Measurements from ENCODE around the gene ALLC.
"Not testable (repeated sequence)": the region's sequence is repeated elsewhere in the genome, so short reads cannot be mapped to it uniquely, and the experiment has no call there.

The ALLC gene

DNA sequence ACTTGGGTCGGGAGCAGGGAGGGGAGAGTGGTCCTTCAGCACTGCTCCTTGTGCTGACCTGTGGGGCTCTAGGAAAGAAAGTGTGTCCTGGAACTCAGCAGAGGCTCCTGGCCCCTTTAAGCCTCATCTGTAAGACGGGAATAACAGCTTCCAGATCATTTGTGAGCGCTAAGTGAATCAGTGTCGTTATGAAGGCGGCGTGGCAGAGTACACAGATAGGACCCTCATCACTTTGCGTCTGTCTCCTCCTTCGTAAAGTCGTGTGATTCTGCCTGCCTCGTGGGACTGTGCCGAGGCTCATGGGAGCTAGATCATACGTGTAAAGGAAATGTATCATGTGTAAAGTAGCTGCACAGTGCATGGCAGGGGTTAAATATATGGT lies 44.5 kb upstream of the ALLC start:
- TF ChIP-seq, protein P1, sequence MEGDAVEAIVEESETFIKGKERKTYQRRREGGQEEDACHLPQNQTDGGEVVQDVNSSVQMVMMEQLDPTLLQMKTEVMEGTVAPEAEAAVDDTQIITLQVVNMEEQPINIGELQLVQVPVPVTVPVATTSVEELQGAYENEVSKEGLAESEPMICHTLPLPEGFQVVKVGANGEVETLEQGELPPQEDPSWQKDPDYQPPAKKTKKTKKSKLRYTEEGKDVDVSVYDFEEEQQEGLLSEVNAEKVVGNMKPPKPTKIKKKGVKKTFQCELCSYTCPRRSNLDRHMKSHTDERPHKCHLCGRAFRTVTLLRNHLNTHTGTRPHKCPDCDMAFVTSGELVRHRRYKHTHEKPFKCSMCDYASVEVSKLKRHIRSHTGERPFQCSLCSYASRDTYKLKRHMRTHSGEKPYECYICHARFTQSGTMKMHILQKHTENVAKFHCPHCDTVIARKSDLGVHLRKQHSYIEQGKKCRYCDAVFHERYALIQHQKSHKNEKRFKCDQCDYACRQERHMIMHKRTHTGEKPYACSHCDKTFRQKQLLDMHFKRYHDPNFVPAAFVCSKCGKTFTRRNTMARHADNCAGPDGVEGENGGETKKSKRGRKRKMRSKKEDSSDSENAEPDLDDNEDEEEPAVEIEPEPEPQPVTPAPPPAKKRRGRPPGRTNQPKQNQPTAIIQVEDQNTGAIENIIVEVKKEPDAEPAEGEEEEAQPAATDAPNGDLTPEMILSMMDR (IDR thresholded peaks at IDR 0.05; ENCODE audit: low read depth, low read length), result no peak
- H3K4me3 ChIP-seq (ENCODE audit: low read depth, low read length), result no peak overlapping the region

DNA sequence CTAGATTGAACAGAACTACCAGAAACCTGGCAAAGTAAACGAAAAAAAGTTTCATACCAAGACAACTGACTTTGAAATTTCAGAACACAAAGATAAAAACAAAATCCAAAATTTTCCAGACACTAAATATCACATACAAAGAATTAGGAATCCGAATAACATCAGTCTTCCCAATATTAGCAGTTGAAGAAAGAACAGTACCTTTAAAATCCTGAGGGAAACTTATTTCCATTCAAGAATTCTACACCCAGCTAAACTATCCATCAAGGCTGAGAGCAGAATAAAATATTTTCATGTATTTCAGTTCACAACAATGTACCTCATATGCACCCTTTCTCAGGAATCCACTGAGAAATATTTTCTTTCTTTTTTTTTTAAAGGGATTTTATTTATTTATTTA lies 43.3 kb upstream of the ALLC start:
- not testable (repeated sequence) for H3K4me3 ChIP-seq (ENCODE audit: low read depth, low read length)

DNA sequence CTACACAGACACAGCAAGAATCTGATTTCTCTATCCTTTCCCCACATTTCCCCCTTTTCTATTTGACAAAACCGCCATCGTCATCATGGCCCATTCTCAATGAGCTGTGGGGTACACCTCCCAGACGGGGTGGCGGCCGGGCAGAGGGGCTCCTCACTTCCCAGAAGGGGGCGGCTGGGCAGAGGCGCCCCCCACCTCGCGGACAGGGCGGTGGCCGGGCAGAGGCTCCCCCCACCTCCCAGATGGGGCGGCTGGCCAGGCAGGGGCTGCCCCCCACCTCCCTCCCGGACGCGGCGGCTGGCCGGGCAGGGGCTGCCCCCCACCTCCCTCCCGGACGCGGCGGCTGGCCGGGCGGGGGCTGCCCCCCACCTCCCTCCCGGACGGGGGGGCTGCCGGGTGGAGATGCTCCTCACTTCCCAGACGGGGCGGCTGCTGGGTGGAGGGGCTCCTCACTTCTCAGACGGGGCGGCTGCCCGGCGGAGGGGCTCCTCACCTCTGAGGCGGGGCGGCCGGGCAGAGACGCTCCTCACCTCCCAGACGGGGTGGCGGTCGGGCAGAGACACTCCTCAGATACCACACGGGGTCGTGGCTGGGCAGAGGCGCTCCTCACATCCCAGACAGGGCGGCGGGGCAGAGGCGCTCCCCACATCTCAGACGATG lies 42.3 kb upstream of the ALLC start:
- H3K4me3 ChIP-seq (ENCODE audit: low read depth, low read length), result not testable (repeated sequence)

DNA sequence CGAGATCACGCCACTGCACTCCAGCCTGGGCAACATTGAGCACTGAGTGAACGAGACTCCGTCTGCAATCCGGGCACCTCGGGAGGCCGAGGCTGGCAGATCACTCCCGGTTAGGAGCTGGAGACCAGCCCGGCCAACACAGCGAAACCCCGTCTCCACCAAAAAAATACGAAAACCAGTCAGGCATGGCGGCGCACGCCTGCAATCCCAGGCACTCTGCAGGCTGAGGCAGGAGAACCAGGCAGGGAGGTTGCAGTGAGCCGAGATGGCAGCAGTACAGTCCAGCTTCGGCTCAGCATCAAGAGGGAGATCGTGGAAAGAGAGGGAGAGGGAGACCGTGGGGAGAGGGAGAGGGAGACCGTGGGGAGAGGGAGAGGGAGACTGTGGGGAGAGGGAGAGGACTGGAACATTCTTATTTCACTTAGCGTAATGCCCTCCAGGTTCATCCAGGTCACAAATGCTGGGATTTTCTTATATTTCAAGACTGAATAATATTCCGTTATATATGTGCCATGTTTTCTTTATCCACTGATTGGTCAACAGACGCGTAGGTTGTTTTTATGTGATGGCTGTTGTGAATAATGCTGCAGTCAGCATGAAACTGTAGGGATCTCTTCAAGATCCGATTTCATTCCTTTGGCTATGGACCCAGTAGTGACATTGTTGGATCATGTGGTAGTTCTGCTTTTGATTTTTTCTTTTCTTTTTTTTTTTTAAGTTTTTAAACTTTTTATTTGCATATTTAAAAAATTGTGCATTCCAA lies 41.4 kb upstream of the ALLC start:
- not testable (repeated sequence) for H3K4me3 ChIP-seq (ENCODE audit: low read depth, low read length)

DNA sequence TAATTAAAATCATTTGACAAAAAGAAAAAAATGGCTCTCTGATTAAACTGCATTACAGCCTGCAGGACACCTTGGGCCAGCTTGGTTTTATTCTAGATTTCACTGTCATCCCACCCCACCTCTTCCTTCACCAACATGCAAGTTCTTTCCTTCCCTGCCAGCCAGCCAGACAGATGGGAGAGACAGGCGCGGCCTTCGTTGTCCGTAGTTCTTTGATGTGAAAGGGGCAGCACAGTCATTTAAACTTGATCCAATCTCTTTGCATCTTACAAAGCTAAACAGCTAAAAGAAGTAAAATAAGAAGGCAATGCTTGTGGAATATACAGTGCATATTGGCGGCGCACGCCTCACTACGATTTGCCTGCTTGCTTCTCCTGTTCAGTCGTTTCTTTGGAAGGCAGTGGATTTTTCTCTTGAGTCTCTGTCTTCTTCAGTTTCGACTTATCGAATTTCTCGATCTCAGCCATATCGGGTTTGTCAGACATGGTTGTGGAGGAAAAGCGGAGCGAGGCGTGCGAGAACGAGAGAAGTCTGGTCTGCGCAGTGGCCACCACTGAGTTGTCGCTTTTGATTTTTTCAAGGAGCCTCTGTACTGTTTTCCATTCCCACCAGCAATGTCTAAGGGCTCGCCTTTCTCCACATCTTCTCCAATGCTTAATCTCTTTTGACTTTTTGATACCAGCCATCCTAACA lies 40.7 kb upstream of the ALLC start:
- TF ChIP-seq, protein P1 (IDR thresholded peaks at IDR 0.05; ENCODE audit: low read depth, low read length), result no peak

DNA sequence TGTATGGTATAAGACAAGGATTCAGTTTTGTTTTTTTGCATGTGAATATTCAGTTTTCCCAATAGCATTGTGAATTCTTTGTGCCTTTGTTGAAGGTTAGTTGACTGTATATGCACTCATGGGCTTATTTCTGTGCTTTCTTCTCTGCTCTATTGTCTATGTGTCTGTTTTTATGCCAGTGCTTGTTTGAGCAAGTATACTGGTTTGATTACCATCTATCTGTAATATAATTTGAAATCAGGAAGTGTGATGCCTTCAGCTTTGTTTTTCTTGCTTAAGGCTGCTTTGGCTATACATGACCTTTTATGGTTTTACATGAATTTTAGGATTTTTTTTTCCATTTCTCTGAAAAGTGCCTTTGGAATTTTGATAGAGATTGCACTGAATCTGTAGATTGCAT lies 39.6 kb upstream of the ALLC start:
- H3K4me3 ChIP-seq (ENCODE audit: low read depth, low read length), result no peak overlapping the region
- TF ChIP-seq, protein P1 (IDR thresholded peaks at IDR 0.05; ENCODE audit: low read depth, low read length), result no peak

More for the DNA sequence above, 40.7 kb upstream of the ALLC start:
- no peak overlapping the region for H3K4me3 ChIP-seq (ENCODE audit: low read depth, low read length)

DNA sequence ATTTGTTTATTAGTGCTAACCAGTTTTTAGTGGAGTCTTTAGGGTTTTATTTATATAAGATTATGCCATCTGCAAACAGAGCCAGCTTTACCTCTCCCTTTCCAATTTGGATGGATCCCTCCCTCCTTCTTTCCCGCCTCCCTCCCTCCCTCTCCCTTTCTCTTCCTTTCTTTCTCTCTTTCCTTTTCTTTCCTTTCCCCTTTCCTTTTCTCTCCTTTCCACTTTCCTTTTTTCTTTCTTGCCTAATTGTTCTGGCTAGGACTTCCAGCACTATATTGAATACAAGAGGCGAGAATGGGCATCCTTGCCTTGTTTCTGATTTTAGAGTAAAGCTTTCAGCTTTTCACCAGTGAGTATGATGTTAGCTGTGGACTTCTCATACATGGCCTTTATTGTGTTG lies 39.0 kb upstream of the ALLC start:
- no peak overlapping the region for H3K4me3 ChIP-seq (ENCODE audit: low read depth, low read length)
- TF ChIP-seq, protein P1 (IDR thresholded peaks at IDR 0.05; ENCODE audit: low read depth, low read length), result no peak

DNA sequence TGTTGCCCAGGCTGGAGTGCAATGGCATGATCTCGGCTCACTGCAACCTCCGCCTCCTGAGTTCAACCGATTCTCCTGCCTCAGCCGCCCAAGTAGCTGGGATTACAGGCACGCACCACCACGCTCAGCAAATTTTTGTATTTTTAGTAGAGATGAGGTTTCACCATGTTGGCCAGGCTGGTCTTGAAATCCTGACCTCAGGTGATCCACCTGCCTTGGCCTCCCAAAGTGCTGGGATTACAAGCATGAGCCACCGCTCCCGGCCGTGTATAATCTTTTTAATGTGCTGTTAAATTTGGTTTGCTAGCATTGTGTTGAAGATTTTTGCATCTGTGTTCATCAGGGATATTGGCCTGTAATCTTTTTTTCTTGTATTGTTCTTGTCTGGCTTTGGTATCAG lies 38.3 kb upstream of the ALLC start:
- H3K4me3 ChIP-seq (ENCODE audit: low read depth, low read length), result not testable (repeated sequence)

DNA sequence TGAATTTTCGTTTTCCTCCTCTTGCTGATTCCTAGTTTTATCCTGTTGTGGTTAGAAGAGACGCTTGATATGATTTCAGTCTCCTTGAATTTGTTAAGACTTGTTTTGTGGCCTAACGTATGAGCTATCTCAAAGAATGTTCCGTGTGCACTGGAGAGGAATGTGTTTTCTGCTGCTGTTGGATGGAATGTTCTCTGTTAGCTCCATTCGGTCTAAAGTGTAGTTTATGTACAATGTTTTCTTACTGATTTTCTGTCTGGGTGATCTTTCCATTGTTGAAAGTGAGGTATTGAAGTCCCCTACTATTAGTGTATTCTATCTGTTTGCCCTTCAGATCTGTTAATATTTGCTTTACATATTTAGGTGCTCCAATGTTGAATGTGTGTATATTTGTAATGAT lies 37.2 kb upstream of the ALLC start:
- TF ChIP-seq, protein P1 (IDR thresholded peaks at IDR 0.05; ENCODE audit: low read depth, low read length), result no peak
- H3K4me3 ChIP-seq (ENCODE audit: low read depth, low read length), result no peak overlapping the region

All from WI38 (cell line).